MCF 10A (cell line): ENCODE measurements around the gene NOL4L. TPM values are rescaled to one million over a fixed set of nuclear protein-coding genes. Genes with fewer than 3 reads are reported as not detected.

Experiments
- BruUV-seq: library from RNA; stranded (reverse); fragments of 400-500 nt; replicated peaks from 2 replicates; lab custom pipeline; 2021; lab: Mats Ljungman, UMichigan
- CTCF ChIA-PET: fragments of 300-600 bp; sonication (Branson Sonifier 250); formaldehyde crosslinking; extraction: SDS; loops from one replicate; lab custom pipeline; 2021; ENCODE audit warnings: antibody characterized with exemption, inconsistent platforms; lab: Yijun Ruan, JAX
- POLR2A ChIA-PET: fragments of 300-600, 350-650 bp; sonication (Branson Sonifier 250); formaldehyde crosslinking; extraction: SDS; loops from one replicate; lab custom pipeline; 2020; ENCODE audit warnings: antibody characterized with exemption, inconsistent platforms; lab: Yijun Ruan, JAX
- DNase-seq: peaks from one replicate; pipeline ENCODE4 v3.0.0-alpha.2; 2018; ENCODE audit not compliant: unreplicated experiment
- H3K27ac Mint-ChIP-seq: one replicate; pipeline ENCODE4 v1.8.0; 2022; ENCODE audit warnings: mild to moderate bottlenecking, low read depth, mixed read lengths; ENCODE audit not compliant: unreplicated experiment
- H3K27me3 Mint-ChIP-seq: one replicate; pipeline ENCODE4 v1.8.0; 2022; ENCODE audit warnings: mixed read lengths; ENCODE audit not compliant: insufficient read depth, unreplicated experiment
- H3K36me3 Mint-ChIP-seq: one replicate; pipeline ENCODE4 v1.8.0; 2022; ENCODE audit warnings: mild to moderate bottlenecking, moderate library complexity, mixed read lengths; ENCODE audit not compliant: insufficient read depth, unreplicated experiment
- H3K4me1 Mint-ChIP-seq: one replicate; pipeline ENCODE4 v1.8.0; 2022; ENCODE audit warnings: mixed read lengths; ENCODE audit not compliant: insufficient read depth, unreplicated experiment
- H3K4me3 Mint-ChIP-seq: one replicate; pipeline ENCODE4 v1.8.0; 2022; ENCODE audit warnings: mild to moderate bottlenecking, moderate library complexity, mixed read lengths; ENCODE audit not compliant: unreplicated experiment
- H3K9me3 Mint-ChIP-seq: one replicate; pipeline ENCODE4 v1.8.0; 2022; ENCODE audit warnings: mixed read lengths; ENCODE audit not compliant: unreplicated experiment
- CTCF ChIP-seq: fragments of 200-600 bp; IDR thresholded peaks from one replicate; pipeline ENCODE4 v1.8.0; 2022; ENCODE audit warnings: antibody characterized with exemption, mild to moderate bottlenecking; ENCODE audit not compliant: unreplicated experiment
- intact Hi-C: fragments of 100-400 bp; cut with micrococcal nuclease; formaldehyde crosslinking; loops from 2 replicates; pipeline ENCODE4 v1.14.1; 2022
- total RNA-seq: library from RNA; stranded (reverse); gene quantifications from 2 replicates; pipeline ENCODE4 v1.2.3, GENCODE V29; 2022

The NOL4L gene
- total RNA-seq, 1 experiment from 2014 or later = 3.3 TPM

GRCh38 chr20:32572271-32572968, 12.7 kb downstream of the NOL4L start:
- no peak for DNase-seq
- Mint-ChIP-seq H3K36me3 (no peaks in the 10 kb centered on the region), H3K4me3 (no peak overlapping the region), H3K27ac (no peak overlapping the region), H3K27me3 (no peaks in the 10 kb centered on the region), H3K9me3 (no peaks in the 10 kb centered on the region), H3K4me1 (no peaks in the 10 kb centered on the region)
- intact Hi-C loops = no loop called here
- no TSS peak for BruUV-seq
- POLR2A ChIA-PET = no interaction called here
- CTCF ChIA-PET = interaction anchor here (0.6 to 1.3 kb wide), 2 partner anchors 49 to 50 kb away, joined by 4 to 5 read pairs; no protein-coding TSS in a partner anchor
- no peak for TF ChIP-seq CTCF

DNA sequence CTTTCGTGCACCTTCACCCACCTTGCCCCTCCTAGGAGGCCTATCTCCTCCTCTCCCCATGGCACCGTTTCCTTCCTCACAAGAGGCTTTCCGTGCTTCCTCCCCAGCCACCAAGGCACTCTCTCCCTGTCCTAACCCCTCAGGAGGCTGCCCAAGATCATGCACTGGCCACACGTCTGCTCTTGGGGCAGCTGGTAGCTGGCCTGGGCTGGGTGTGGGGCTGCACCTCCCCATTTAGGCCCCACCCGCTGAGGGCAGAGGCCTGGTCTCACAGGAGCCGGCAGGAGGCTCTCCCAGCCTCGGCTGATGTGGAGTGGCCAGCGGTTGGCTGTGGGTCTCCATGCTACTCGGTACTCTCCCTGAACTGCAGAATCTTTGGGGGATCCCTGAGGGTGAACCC, 13.6 kb downstream of the NOL4L start:
- Mint-ChIP-seq H3K9me3 (no peaks in the 10 kb centered on the region), H3K27ac (no peak overlapping the region), H3K4me1 (no peaks in the 10 kb centered on the region), H3K36me3 (no peaks in the 10 kb centered on the region), H3K4me3 (no peak overlapping the region), H3K27me3 (no peaks in the 10 kb centered on the region)
- intact Hi-C loops = no loop called here
- POLR2A ChIA-PET = no interaction called here
- DNase-seq = no peak
- CTCF ChIA-PET = no interaction called here
- no peak for TF ChIP-seq CTCF
- BruUV-seq = no TSS peak

- ChIA-PET POLR2A (interaction anchor here (0.6 kb wide), 1 partner anchor 427 kb away, joined by 3 read pairs; no protein-coding TSS in a partner anchor), CTCF (interaction anchor here (0.7 to 1.4 kb wide), 3 partner anchors 9 to 50 kb away, joined by 3 to 4 read pairs (median 3); no protein-coding TSS in a partner anchor)
- TF ChIP-seq CTCF = no peak
- Mint-ChIP-seq H3K4me3 (no peak overlapping the region), H3K9me3 (no peaks in the 10 kb centered on the region), H3K4me1 (no peaks in the 10 kb centered on the region), H3K27me3 (no peaks in the 10 kb centered on the region), H3K36me3 (no peaks in the 10 kb centered on the region), H3K27ac (no peak overlapping the region)
- no peak for DNase-seq
- BruUV-seq = no TSS peak
- intact Hi-C loops = no loop called here
Observed at GRCh38 chr20:32570401-32571190, 14.5 kb downstream of the NOL4L start.
